GM18868 (cell line): ENCODE measurements around the gene FUBP3.
A peak's percentile ranks its signal among the peaks of the same experiment; 100 is the strongest.
"Not testable (repeated sequence)": the region's sequence is repeated elsewhere in the genome, so short reads cannot be mapped to it uniquely, and the experiment has no call there.

Experiments used
- ATAC-seq: cut with Tn5 transposase; IDR thresholded peaks from one replicate; pipeline ENCODE4 v1.9.1; 2021; ENCODE audit warnings: mild to moderate bottlenecking, moderate library complexity; ENCODE audit not compliant: unreplicated experiment

The FUBP3 gene

DNA sequence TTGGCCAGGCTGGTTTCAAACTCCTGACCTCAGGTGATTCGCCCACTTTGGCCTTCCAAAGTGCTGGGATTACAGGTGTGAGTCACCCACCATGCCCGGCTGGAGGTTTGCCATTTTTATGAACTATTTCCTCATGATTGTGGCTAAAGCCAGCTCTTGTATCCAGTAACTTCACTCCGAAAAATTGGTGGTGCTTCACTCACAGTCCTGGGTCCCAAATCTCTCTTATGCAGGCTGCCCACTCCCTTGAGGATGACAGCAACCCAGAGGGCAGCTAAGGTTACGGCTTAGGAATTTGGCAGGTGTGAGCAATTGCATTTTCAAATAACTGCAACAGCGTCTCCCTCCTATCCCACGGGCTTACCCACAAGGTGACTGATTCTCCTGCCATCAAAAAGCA is 23.4 kb upstream of the FUBP3 start:
- no peak for ATAC-seq

DNA sequence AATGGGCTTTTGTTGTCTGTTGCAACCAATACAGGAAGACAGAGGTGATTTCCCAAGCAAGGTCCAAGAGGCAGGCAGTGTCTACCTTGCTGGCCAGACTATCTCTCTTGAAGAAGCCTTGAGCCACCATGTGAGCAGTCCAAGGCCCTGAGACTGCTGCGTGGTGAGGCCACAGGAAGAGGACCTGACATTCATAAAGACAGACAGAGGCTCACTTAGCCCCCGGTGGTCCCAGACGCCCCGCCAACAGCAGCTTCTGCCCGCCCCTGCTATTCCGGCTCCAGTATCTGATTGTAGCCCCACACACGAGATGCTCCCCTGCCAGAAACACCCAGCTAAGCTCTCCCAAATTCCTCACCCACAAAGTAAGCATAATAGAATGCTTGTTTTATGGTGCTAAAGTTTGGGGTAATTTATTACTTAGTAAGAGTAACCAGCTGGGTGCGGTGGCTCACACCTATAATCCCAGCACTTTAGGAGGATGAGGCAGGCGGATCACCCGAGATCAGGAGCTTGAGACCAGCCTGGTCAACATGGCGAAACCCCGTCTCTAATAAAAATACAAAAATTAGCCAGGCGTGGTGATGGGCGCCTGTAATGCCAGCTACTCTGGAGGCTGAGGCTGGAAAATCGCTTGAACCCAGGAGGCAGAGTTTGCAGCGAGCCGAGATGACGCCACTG is 22.8 kb upstream of the FUBP3 start:
- ATAC-seq, result no peak

DNA sequence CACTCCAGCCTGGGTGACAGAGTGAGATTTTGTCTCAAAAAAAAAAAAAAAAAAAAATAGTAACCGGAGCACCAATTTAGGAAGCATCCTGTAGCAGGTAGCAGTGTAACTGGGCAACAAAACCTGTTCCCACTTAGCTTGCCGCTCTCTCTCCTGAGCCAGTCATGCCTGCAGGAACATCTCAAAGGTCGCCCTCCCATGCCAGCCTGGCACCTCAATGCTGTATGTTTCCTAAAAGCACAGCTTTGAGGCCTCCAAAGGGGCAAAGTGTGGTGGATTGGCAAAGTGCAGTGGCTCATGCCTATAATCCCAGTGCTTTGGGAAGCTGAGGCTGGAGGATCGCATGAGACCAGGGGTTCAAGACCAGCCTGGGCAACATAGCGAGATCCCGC is 22.3 kb upstream of the FUBP3 start:
- no peak for ATAC-seq

DNA sequence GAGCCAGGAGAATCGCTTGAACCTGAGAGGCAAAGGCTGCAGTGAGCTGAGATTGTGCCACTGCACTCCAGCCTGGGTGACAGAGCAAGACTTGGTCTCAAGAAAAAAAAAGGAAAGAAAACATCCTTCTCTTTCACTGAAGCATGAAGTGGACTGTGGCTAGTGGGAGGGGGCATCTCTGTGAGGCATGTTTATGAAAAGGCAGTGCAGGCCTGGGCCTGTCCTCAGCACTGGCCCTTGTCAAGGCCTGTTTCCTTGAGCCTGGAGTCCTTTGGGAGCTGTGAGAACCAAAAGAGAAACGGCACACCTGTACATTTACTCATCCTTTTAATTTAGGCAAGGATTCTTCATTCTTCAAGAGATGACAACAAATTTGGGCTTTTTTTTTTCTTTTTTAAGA is 18.3 kb upstream of the FUBP3 start:
- ATAC-seq, result no peak

DNA sequence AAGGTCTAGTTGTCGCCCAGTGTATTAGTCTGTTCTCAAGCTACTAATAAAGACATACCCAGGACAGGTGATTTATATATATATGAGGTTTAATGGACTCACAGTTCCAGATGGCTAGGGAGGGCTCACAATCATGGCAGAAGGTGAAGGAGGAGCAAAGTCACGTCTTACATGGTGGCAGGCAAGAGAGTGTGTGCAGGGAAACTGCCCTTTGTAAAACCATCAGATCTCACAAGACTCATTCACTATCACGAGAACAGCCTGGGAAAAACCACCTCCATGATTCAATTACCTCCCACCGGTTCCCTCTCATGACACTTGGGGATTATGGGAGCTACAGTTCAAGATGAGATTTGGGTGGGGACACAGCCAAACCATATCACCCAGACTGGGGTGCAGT is 16.9 kb upstream of the FUBP3 start:
- ATAC-seq, result not testable (repeated sequence)

DNA sequence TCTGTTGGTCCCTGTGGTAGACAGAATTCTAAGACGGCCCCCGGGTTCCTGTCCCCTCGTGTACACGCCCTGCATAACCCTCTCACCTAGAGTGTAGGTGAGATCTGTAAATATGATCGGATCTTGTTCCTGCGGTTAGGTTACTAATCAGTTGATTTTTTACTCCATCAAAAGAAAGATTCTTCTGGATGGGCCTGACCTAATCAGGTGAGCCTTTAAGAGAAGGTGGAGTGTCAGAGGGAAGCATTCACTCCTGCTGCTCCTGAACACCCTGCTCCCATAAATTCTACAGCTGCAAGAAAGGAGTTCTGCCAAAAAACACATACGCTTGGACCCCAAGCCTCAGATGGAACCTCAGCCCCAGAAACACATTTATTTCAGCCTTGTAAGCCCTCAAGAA is 15.6 kb upstream of the FUBP3 start:
- no peak for ATAC-seq

DNA sequence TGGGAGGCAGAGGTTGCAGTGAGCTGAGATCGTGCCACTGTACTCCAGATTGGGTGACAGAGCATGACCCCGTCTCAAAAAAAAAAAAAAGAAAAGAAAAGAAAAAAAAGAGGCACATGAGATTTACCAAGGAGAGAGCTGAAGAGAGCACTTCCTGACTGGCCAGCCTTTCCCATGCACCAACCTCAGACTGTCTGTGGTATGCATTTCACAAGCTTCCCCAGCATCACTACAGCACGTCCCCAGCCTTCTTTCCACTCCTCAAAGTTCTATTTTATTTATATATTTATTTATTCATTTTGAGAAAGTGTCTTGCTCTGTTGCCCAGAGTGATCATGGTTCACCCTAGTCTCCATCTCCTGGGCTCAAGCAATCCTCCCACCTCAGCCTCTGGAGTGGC is 13.6 kb upstream of the FUBP3 start:
- ATAC-seq, result no peak

DNA sequence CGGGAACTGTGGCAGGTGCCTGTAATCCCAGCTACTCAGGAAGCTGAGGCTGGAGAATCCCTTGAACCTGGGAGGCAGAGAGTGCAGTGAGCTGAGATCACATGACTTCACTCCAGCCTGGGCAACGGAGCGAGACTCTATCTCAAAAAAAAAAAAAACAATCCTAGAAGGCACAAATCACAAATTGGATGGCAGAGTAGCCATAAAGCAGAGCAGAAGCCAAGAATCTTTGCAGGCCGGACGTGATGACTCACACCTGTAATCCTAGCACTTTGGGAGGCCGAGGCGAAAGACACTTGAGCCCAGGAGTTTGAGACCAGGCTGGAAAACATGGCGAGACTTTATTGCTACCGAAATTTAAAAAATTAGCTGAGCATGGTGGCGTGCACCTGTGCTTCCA is 9.2 kb upstream of the FUBP3 start:
- no peak for ATAC-seq

DNA sequence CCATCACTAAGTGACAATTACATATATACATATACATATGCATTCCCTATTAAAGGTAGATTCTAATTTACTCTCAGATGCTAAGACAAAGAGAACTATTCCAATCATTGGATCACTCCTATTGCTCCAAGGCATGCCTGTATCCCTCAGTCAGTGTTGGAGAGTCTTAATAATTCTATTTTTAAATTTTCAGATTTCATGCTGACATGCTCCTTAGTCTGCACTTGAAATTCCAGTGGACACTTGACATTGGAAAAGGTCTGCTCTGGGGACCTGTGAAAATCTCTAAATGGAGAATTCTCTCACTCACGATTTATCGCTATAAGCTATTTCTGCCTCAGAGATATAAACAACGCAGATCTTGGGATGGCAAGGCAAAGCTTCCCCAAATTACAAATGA is 3.9 kb upstream of the FUBP3 start:
- ATAC-seq, result no peak

DNA sequence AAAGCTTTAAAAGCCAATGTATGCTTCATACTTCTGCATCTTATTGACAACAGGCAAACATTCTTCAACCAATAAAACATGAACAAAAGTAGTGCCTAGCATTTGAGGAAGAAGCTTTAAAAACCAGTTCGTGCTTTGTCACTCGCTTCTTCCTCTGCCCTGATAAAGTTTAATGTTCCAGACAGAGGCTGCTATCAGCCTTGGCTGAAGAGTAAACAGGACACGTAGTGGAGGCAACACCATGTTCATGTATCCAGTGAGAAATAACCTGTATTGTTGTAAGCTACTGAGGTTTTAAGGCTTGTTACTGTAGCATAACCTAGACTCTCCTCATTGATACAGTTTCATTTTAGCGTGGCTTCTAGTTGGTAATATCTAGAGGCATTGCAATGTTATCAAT is 3.2 kb upstream of the FUBP3 start:
- no peak for ATAC-seq

DNA sequence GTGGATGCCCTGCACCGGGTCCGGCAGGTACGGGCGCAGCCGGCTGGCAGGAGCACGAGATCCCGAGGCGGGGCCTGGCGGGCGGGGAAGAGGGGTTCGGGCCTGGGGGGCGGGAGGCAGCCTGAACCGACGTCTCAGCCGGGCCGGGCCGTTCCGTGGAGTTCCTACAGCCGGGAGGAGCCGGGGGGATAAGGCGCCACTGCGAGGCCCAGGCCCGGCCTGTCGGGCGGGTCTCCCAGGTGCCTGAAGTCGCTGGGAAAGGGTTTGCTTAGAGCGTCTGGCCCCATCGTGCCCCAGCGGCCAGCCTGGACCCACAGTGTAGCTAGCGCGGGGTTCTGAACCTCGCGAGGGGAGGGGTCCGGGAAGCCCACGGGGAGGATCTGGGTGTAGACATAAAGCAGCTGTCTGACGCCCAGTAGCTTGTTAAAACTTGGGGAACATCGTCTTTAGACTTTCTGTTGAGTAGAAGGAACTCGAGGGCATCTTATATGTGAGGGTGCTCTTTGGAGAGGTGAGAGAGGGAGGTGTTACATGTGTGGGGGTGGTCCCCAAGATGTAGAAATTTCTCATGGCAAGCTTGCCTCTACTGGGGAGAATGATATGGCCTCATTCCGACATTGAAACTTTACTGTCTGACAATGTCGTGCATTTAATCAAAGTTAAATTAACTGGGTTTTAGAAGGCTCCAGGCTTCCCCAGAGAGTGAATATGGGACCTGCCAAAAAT is 524 bp downstream of the FUBP3 start:
- peak; percentile 30 for ATAC-seq

DNA sequence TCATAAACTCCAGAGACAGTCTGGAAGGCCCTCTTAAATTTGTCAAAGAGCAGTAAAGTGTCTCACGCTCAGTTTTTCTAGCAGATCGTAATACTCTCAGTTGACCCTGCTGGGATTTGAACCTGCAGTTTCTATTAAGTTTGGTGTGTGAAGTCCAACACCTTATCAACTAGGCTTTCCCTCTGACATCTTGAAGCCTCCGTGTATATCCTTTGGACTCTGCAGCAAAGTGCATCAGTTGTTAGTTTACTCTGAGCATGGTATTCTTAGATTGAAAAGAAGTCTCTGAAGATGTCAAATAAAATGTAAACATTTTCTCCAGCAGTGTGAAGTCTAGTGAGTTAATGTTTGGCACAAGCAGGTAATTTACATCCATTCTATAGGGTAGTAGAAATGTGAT is 2.4 kb downstream of the FUBP3 start:
- no peak for ATAC-seq

DNA sequence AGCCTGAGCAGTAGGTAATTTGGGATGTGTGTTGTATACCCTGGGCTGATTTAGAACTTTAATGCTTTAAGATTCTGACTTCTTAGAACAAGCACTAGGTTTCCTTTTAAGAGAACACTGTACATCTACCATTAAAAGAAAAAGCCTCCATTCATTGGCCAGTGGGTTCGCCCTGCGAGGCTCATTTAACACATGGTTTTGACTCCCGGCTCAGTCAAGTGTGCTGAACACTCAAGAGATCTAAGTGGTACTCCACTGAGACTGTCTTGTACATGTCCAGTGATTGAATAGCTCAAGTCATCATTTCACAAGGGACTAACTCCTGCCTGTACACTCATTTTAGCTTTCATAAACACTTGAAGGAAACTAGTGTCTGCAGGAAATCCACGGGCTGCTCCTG is 3.9 kb downstream of the FUBP3 start:
- no peak for ATAC-seq

DNA sequence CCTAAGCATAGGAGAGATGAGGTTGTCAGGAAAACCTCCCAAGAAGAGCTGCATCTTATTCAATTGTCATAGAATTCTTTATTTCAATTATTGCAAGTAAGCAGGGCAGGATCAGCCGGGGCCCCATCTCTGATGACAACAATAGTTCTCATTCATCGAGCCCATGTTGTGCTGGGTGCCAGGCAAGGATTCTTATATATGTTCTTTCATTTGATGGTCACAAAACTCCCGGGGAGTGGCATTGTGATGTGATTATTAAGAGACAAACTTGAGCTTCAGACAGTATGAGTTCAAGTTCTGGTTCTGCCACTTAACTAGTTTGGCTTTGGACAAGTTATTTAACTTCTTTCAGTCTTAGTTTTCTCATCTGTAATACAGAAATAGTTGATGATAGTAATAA is 8.5 kb downstream of the FUBP3 start:
- ATAC-seq, result no peak

DNA sequence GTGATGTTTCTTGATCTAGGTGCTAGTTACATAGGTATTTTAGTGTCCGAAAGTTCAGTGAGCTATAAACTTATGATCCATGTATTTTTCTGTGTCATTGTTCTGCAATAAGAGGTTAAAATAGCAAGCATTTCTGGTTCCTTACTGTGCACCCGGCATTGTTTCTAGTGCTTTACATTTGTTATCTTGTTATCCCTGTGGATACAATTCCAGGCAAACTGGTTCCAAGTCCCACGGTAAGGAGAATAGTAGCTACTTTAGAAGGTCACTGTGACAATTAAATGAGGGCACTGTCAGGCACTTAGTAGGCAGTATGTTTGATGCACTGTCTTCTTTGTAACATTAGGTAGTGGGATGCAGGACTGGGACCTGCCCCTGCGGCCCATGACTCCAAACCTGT is 9.0 kb downstream of the FUBP3 start:
- ATAC-seq, result no peak

DNA sequence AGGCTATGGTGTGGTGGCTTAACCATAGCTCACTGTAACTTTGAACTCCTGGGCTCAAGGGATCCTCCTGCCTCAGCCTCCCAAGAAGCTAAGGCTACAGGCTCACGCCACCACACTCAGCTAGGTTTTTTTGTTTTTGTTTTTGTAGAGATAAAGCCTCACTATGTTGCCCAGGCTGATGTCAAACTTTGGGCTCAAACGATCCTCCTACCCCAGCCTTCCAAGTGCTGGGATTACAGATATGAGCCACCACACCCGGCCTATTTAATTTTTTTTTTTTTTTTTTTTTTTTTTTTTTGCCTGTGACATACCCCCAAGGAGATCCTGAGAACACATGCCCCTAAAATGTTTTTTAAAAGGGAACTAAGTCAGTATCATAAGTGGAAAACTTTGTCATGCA is 10.4 kb downstream of the FUBP3 start:
- no peak for ATAC-seq

DNA sequence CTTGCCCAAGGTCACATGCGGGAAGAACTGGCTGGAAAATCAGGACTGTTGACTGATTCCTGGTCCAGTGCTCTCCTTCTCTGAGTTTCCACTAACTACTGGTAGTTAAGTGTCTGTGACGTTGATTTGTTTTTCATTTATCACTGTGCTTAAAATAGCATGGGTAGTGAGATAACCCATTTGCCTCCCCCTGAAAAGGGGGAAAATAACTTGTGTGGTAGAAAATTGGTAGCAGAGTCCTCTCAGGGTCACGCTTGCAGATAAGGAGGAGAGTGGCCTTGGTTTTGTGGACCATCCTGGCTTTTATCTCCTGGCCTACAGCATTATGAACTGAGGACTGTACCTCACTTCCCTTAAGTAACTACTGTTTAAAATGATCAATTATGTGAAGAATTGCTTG is 10.9 kb downstream of the FUBP3 start:
- ATAC-seq, result no peak

DNA sequence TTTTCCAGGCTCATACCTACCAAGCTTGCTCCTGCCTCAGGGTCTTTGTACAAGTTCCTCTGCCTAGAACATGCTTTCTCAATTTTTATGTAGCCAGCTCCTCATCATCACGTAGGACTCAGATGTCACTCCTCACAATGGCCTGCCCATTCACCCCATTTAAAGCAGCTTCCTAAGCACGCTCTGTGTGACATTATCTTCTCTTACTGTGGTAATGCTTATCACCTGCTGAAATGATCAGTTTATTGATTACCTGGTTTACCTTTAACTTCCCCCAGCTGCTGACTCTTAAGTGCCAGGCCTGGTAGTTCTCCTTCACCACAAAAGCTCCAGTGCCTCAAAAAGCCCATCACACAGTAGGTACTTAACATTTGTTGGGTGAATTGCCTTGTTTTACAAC is 13.6 kb downstream of the FUBP3 start:
- ATAC-seq, result no peak

DNA sequence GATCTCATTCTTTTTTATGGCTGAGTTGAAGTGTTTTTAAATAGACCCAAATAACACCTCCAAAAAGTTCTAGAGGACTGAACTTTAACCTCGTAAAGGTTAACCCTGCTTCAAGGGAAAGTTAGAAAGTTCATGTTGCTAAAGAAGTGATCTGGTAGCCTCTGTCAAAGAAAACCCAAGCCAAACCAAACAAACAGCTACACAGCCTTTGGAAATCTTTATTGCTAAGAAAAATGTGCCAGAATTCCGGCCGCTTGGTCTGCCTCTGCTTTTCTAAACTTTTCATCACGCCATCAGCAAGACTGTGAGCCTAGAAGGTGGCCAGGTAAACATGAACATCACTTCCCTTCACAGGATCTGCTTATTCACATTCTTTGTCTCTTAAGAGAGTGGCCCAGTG is 17.9 kb downstream of the FUBP3 start:
- no peak for ATAC-seq

DNA sequence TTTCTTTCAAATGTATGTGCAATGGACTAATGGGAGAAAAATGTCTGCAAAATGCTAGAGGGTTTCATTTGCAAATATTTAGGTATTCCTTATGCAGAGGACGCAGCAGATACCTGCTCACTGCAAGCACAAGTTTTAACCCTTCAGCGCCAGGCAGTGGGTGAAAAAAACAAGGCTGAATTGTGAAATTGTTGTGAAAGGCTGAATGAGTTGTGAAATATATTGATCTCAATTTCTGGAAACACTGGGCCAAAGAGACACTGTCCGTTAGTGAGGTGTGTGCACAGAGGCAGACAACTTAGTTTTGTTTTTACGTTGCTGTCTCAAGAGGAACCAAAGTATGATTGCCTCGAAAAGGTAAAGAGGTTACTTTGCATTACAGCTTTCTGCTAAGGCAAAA is 18.8 kb downstream of the FUBP3 start:
- ATAC-seq, result no peak

DNA sequence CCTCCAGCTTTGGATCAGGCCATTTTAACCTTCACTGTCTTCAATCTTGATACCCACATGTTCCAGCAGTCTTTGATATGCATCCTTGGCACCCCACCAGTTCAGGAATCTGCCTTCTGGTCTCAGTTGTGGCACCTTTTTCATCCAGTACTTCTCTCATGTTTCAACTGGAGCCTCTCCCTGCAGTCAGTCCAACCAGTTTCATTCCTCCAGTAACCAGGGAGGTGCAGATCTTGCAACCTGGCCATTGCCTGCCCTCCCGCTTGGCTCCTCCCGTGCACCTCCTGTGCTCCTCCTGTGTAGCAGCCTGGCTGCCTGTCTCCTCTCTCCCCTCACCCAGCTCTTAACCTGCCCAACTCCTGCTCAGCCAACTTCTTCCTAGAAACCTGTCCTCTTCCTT is 20.2 kb downstream of the FUBP3 start:
- no peak for ATAC-seq

DNA sequence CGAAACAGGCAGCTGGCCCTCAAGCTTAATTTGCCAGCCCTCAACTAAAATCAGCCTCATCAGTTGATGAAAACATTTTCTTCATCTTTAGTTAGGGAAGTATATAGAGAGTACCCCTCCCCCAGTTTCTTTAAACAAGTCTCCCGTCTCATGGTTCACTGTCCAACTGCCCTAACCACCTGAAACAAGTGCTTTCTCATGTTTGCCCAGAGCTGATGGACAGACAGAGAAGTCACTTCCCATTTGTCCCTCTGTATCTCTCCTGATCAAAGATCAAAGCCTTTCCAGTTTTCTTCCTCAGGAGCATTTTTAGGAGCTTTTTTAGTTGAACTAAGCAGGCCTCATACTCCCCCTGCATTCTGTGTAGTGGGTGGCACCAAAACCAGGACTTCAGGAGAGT is 21.7 kb downstream of the FUBP3 start:
- no peak for ATAC-seq

DNA sequence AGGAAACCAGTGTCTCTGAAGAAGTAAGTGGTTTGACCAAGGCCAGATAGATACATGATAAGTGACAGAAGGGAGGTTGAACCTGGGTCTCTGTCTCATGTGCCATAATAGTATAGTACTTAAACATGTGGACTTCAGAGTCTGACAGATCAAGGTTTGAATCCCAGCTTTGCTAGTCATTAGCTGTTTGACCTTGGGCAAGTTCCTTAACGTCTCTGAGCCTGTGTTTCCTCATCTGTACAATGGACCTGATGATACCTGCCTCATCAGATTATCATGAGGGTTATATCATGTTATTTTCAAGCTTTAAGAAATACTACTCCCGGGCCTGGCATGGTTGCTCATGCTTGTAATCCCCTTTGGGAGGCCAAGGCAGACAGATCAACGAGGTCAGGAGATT is 24.9 kb downstream of the FUBP3 start:
- ATAC-seq, result no peak
